SK-MEL-5 (cell line): ENCODE data around the gene GPX4. TPM values are rescaled to one million over a fixed set of nuclear protein-coding genes. Genes with fewer than 3 reads are reported as not detected.

Experiments
- DNase-seq: peaks from one replicate; pipeline ENCODE4 v3.0.0-alpha.2; 2016; ENCODE audit warnings: low read depth, low spot score
- in situ Hi-C: cut with HindIII; loops from 2 replicates; pipeline ENCODE4 v1.10.0; 2016; ENCODE audit warnings: low sequenced_read_pairs, high pct_unique_total_duplicates, low pct_unique_long_range_greater_than_20kb
- total RNA-seq: library from RNA; depleted of rRNA; stranded (reverse); fragments of >200 nt; shearing (Covaris generic); gene quantifications from 2 replicates; pipeline ENCODE4 v1.2.3, GENCODE V29; 2014

Gene GPX4
- total RNA-seq, 1 experiment from 2014 or later, result 258 TPM

- in situ Hi-C loops, result no loop called here
These were observed 37.0 kb upstream of the GPX4 start, which contains the start of gene ARHGAP45 for GRCh38 chr19:1066748-1067340. Gene ARHGAP45 (plus strand): TSS chr19:1067167. CDS start chr19:1067406, 239 bp downstream.

GRCh38 chr19:1067341-1067957 is 36.3 kb upstream of the GPX4 start:
- in situ Hi-C loops, result no loop called here
- no peak for DNase-seq

More at GRCh38 chr19:1066748-1067340, 37.0 kb upstream of the GPX4 start, which contains the start of gene ARHGAP45:
- no peak for DNase-seq

GRCh38 chr19:1068009-1069001 is 35.5 kb upstream of the GPX4 start:
- in situ Hi-C loops, result no loop called here
- no peak for DNase-seq

GRCh38 chr19:1069009-1069779 is 34.6 kb upstream of the GPX4 start:
- no peak for DNase-seq

GRCh38 chr19:1070576-1070930 is 33.2 kb upstream of the GPX4 start:
- in situ Hi-C loops, result no loop called here
- no peak for DNase-seq

More at GRCh38 chr19:1069009-1069779, 34.6 kb upstream of the GPX4 start:
- in situ Hi-C loops, result no loop called here

GRCh38 chr19:1070931-1071791 is 32.6 kb upstream of the GPX4 start:
- DNase-seq, result no peak

GRCh38 chr19:1072371-1073015 is 31.3 kb upstream of the GPX4 start:
- no peak for DNase-seq

More at GRCh38 chr19:1070931-1071791, 32.6 kb upstream of the GPX4 start:
- in situ Hi-C loops, result no loop called here

GRCh38 chr19:1073063-1073955 is 30.5 kb upstream of the GPX4 start:
- in situ Hi-C loops, result no loop called here
- no peak for DNase-seq

More at GRCh38 chr19:1072371-1073015, 31.3 kb upstream of the GPX4 start:
- in situ Hi-C loops, result no loop called here

- DNase-seq, result no peak
- in situ Hi-C loops, result no loop called here
These were observed 29.8 kb upstream of the GPX4 start for GRCh38 chr19:1073956-1074517.

GRCh38 chr19:1074544-1075283 is 29.1 kb upstream of the GPX4 start:
- in situ Hi-C loops, result no loop called here
- no peak for DNase-seq

- in situ Hi-C loops, result no loop called here
- DNase-seq, result no peak
These were observed 27.8 kb upstream of the GPX4 start for GRCh38 chr19:1076046-1076386.

- in situ Hi-C loops, result no loop called here
- DNase-seq, result no peak
These were observed 26.8 kb upstream of the GPX4 start for GRCh38 chr19:1076951-1077350.

- in situ Hi-C loops, result no loop called here
- no peak for DNase-seq
These were observed 24.2 kb upstream of the GPX4 start for GRCh38 chr19:1079566-1080111.

GRCh38 chr19:1080360-1081161 is 23.2 kb upstream of the GPX4 start:
- in situ Hi-C loops, result no loop called here
- DNase-seq, result no peak
